Right kidney (tissue), 1 donor: Measurements from ENCODE around the gene PPHLN1.

Experiments used
- DNase-seq: peaks from one replicate; pipeline ENCODE4 v3.0.0-alpha.2; 2016

The PPHLN1 gene

DNA sequence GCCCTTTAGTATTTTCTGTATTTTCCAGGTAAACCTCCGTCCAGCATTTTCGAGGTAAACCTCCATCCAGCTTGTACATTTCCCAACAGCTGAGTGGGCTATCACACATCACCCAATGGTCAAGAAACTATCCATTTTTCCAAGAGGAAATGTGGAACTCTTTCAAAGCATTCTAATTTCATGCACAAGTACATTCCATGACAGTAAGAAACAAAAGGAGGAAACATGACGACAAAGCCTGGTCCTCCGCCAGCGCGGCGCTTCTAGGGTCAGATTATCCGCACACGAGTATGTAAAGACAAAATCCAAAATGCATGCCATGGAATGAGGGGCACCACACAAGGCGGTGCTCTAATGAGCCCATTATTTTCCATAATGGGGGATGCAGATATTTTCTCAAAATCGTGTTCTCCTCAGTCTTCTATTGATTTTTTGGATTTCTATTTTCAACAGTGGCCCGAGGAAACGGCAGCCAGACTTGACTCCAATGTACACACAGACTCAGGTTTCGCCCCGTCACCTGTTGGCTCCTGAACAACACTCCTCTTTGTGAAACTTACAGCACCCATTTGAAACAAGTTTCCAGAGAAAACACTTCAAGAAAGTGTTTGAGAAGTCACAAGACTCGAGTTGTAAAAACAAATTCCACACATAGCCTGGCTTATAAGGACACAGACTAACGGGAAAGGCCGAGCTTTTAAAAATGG is 156.2 kb downstream of the PPHLN1 start:
- no peak for DNase-seq

DNA sequence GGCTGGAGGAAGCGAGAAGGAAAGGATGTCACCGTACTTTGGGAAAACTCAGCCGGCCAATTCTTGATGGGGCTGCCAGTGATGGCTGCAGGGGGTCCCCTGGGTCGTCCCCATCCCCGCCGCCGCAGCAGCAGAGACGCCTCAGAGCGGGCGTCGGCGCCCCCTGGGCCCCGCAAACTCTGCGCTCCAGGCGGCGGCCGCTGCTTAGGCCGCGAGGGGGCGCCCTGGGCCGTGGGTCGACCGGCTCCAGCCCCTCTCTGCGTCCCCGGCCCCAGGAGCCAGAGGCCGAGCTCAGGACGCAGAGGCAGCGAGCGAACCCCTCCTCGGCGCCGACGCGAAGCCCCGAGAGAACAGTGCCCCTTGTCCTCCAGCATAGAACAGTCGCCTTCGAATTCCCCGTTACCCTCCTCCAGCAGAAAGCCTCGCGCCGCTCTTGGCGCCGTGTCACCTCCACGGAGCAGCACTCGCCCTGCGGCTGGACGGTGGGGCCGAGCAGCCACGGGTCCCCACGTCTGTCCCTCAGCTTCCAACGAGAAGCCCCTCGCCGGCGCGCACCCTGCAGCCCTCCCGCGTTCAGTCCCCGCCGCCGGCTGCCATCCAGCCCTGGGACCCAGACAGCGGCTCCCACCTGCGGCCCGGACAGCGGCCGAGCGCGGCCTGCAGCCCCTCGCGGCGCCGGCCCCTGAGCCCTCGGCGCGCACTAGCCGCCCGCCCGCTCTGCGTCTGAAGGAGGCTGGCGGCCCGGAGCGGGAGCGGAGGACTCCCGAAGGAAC is 157.0 kb downstream of the PPHLN1 start:
- DNase-seq, result peak; percentile 98

DNA sequence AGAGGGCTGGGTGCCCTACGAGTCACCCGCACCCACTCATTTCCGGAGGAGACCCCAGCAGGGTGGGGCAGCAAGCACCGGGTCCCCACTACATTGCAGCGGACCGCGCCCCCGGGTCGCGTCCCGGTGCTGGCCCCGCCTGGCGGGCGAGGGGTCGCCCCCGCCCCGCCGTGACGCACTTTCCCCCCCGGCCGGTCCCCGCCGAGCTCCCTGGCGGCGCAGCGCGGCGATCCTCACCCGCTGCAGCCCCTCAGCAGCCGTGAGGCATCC is 157.5 kb downstream of the PPHLN1 start:
- DNase-seq, result no peak

DNA sequence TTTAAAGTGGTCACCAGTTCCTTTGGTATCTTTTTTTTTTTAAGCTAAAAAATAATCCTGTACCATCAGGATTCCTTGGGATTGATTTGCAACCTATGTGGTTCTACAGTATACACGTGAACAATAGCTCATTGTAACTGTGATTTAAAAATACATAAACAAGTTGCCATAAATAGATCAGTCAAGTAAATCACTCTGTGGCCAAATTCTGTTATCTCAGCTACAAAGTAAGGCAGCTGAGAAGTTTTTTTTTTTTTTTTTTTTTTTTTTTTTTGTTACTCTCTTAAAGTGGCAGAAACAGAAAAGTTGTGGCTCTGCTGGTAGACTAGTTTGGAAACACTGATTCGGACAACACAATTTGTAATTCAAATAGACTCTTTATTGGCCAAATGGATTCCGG is 159.0 kb downstream of the PPHLN1 start:
- no peak for DNase-seq

GRCh38 chr12:42485823-42486222 is 159.9 kb downstream of the PPHLN1 start:
- no peak for DNase-seq

- no peak for DNase-seq
Observed at GRCh38 chr12:42486407-42486806, 160.4 kb downstream of the PPHLN1 start.

GRCh38 chr12:42490261-42490842 is 164.4 kb downstream of the PPHLN1 start:
- DNase-seq, result no peak
